Mesendoderm (in vitro differentiated cells): Measurements from ENCODE around the gene HARBI1.

Source experiments
- DNase-seq: peaks from one replicate; pipeline ENCODE4 v3.0.0; 2013
- H2AK5ac ChIP-seq: 2 replicates; pipeline ENCODE4 v1.6.1; 2013; ENCODE audit warnings: low read length, inconsistent platforms
- H2BK120ac ChIP-seq: 2 replicates; pipeline ENCODE4 v1.6.1; 2013; ENCODE audit warnings: low read depth, mild to moderate bottlenecking, low read length, moderate library complexity, mixed read lengths
- H2BK15ac ChIP-seq: replicated peaks from 2 replicates; pipeline ENCODE4 v1.6.1; 2013; ENCODE audit warnings: low read depth, mild to moderate bottlenecking, moderate library complexity
- H2BK5ac ChIP-seq: 2 replicates; pipeline ENCODE4 v1.6.1; 2013; ENCODE audit warnings: low read length, inconsistent platforms
- H3K18ac ChIP-seq: 2 replicates; pipeline ENCODE4 v1.6.1; 2013; ENCODE audit warnings: mild to moderate bottlenecking, low read length, mixed read lengths
- H3K23ac ChIP-seq: one replicate; pipeline ENCODE4 v1.6.1; 2013; ENCODE audit warnings: low read length
- H3K27ac ChIP-seq: 2 replicates; pipeline ENCODE4 v1.5.1; 2013; ENCODE audit warnings: low read depth, mild to moderate bottlenecking, inconsistent platforms, low read length, moderate library complexity
- H3K27me3 ChIP-seq: 2 replicates; pipeline ENCODE4 v1.6.1; 2013; ENCODE audit warnings: low read length, control low read depth, mild to moderate bottlenecking, inconsistent platforms; ENCODE audit not compliant: insufficient read depth, poor library complexity
- H3K36me3 ChIP-seq: 2 replicates; pipeline ENCODE4 v1.6.1; 2013; ENCODE audit warnings: low read length, inconsistent platforms; ENCODE audit not compliant: control insufficient read depth, insufficient read depth
- H3K4ac ChIP-seq: one replicate; pipeline ENCODE4 v1.6.1; 2013; ENCODE audit warnings: low read depth, mild to moderate bottlenecking, low read length, moderate library complexity
- H3K4me1 ChIP-seq: 2 replicates; pipeline ENCODE4 v1.6.1; 2013; ENCODE audit warnings: low read depth, low read length, inconsistent platforms; ENCODE audit not compliant: control insufficient read depth
- H3K4me2 ChIP-seq: 2 replicates; pipeline ENCODE4 v1.6.1; 2013; ENCODE audit warnings: low read length
- H3K4me3 ChIP-seq: 2 replicates; pipeline ENCODE4 v1.5.1; 2013; ENCODE audit warnings: mild to moderate bottlenecking, low read length
- H3K56ac ChIP-seq: one replicate; pipeline ENCODE4 v1.6.1; 2013; ENCODE audit warnings: low read length
- H3K79me1 ChIP-seq: 2 replicates; pipeline ENCODE4 v1.6.1; 2013; ENCODE audit warnings: low read length, inconsistent platforms
- H3K79me2 ChIP-seq: 2 replicates; pipeline ENCODE4 v1.6.1; 2013; ENCODE audit warnings: mild to moderate bottlenecking, low read length; ENCODE audit not compliant: control insufficient read depth, insufficient read depth
- H3K9ac ChIP-seq: 2 replicates; pipeline ENCODE4 v1.6.1; 2013; ENCODE audit warnings: low read length, inconsistent platforms
- H4K5ac ChIP-seq: one replicate; pipeline ENCODE4 v1.6.1; 2013; ENCODE audit warnings: low read length
- H4K8ac ChIP-seq: one replicate; pipeline ENCODE4 v1.6.1; 2013; ENCODE audit warnings: low read depth, mild to moderate bottlenecking, control low read depth, low read length, moderate library complexity
- whole genome bisulfite sequencing: extraction: QIAGEN DNeasy Blood & Tissue Kit; methylation state at CpG from one replicate; pipeline ENCODE4 v1.1.7; 2013; ENCODE audit warnings: low lambda C conversion rate, missing lambda C conversion rate; ENCODE audit not compliant: insufficient coverage; ENCODE audit errors: extremely low coverage; 5-methylcytosine and 5-hydroxymethylcytosine counted together

Gene HARBI1

GRCh38 chr11:46564459-46564858 lies 52.6 kb downstream of the HARBI1 start:
- Histone ChIP-seq H3K4me2 (no peak overlapping the region), H2BK5ac (no peak overlapping the region), H3K36me3 (no peaks in the 10 kb centered on the region), H3K4me3 (no peak overlapping the region), H3K18ac (no peak overlapping the region), H4K8ac (no peak overlapping the region), H2BK15ac (no peak overlapping the region), H3K27ac (no peak overlapping the region), H2AK5ac (no peak overlapping the region), H3K9ac (no peak overlapping the region), H3K79me2 (peaks cover 15% of the 10 kb centered on the region), H3K23ac (no peak overlapping the region), H3K56ac (no peak overlapping the region), H3K79me1 (peaks cover 8% of the 10 kb centered on the region), H3K4me1 (no peaks in the 10 kb centered on the region), H3K4ac (no peak overlapping the region), H4K5ac (no peak overlapping the region), H2BK120ac (no peak overlapping the region), H3K27me3 (no peaks in the 10 kb centered on the region)
- DNase-seq: no peak
- no CpG with 5 or more reads among the region's 1 CpG for WGBS

GRCh38 chr11:46562527-46562926 lies 54.5 kb downstream of the HARBI1 start:
- peaks cover 4% of the 10 kb centered on the region for H3K4me1 ChIP-seq

GRCh38 chr11:46560300-46560991 lies 56.6 kb downstream of the HARBI1 start:
- Histone ChIP-seq H3K36me3 (no peaks in the 10 kb centered on the region), H3K4ac (no peak overlapping the region), H3K79me2 (peaks cover 16% of the 10 kb centered on the region), H2AK5ac (no peak overlapping the region), H3K56ac (no peak overlapping the region), H3K79me1 (peaks cover 11% of the 10 kb centered on the region), H2BK120ac (no peak overlapping the region), H3K4me3 (no peak overlapping the region), H3K9ac (no peak overlapping the region), H3K27me3 (no peaks in the 10 kb centered on the region), H3K4me1 (peaks cover 4% of the 10 kb centered on the region), H3K18ac (no peak overlapping the region), H3K27ac (no peak overlapping the region), H4K8ac (no peak overlapping the region), H2BK5ac (no peak overlapping the region), H3K4me2 (no peak overlapping the region), H2BK15ac (no peak overlapping the region), H3K23ac (no peak overlapping the region), H4K5ac (no peak overlapping the region)
- no peak for DNase-seq
- WGBS: no CpG with 5 or more reads among the region's 6 CpGs

More at GRCh38 chr11:46562527-46562926, 54.5 kb downstream of the HARBI1 start:
- Histone ChIP-seq H2BK15ac (no peak overlapping the region), H4K5ac (no peak overlapping the region), H4K8ac (no peak overlapping the region), H2AK5ac (no peak overlapping the region), H3K4me3 (no peak overlapping the region), H3K18ac (no peak overlapping the region), H3K23ac (no peak overlapping the region), H3K79me2 (peaks cover 19% of the 10 kb centered on the region), H2BK5ac (no peak overlapping the region), H3K79me1 (peaks cover 11% of the 10 kb centered on the region), H2BK120ac (no peak overlapping the region), H3K36me3 (no peaks in the 10 kb centered on the region), H3K56ac (no peak overlapping the region), H3K27ac (no peak overlapping the region), H3K27me3 (no peaks in the 10 kb centered on the region), H3K4me2 (no peak overlapping the region), H3K4ac (no peak overlapping the region), H3K9ac (no peak overlapping the region)
- no CpG with 5 or more reads among the region's 5 CpGs for WGBS
- no peak for DNase-seq

- peaks cover 14% of the 10 kb centered on the region for H3K79me2 ChIP-seq
- DNase-seq: no peak
- no peak overlapping the region for H2BK5ac ChIP-seq
- no CpG with 5 or more reads among the region's 1 CpG for WGBS
- no peak overlapping the region for H3K4ac ChIP-seq
- H3K4me3 ChIP-seq: no peak overlapping the region
- H2AK5ac ChIP-seq: no peak overlapping the region
- no peak overlapping the region for H4K8ac ChIP-seq
- H3K4me2 ChIP-seq: no peak overlapping the region
- H3K56ac ChIP-seq: no peak overlapping the region
- no peaks in the 10 kb centered on the region for H3K27me3 ChIP-seq
- no peak overlapping the region for H3K23ac ChIP-seq
- H3K9ac ChIP-seq: no peak overlapping the region
- no peak overlapping the region for H4K5ac ChIP-seq
- no peak overlapping the region for H3K18ac ChIP-seq
- H2BK15ac ChIP-seq: no peak overlapping the region
- H3K36me3 ChIP-seq: no peaks in the 10 kb centered on the region
- H3K27ac ChIP-seq: no peak overlapping the region
- no peak overlapping the region for H2BK120ac ChIP-seq
- H3K79me1 ChIP-seq: peaks cover 11% of the 10 kb centered on the region
- peaks cover 8% of the 10 kb centered on the region for H3K4me1 ChIP-seq
Observed at GRCh38 chr11:46559815-46560214, 57.2 kb downstream of the HARBI1 start.

GRCh38 chr11:46557684-46558151 lies 59.3 kb downstream of the HARBI1 start:
- Histone ChIP-seq H3K27me3 (no peaks in the 10 kb centered on the region), H3K56ac (peak overlapping the region; percentile 46), H3K4me3 (no peak overlapping the region), H3K36me3 (no peaks in the 10 kb centered on the region), H3K9ac (no peak overlapping the region), H3K27ac (no peak overlapping the region), H2BK15ac (no peak overlapping the region), H3K4ac (no peak overlapping the region), H2BK5ac (no peak overlapping the region), H2BK120ac (no peak overlapping the region), H3K4me1 (peaks cover 11% of the 10 kb centered on the region), H3K79me2 (peaks cover 10% of the 10 kb centered on the region), H2AK5ac (no peak overlapping the region), H3K79me1 (peaks cover 9% of the 10 kb centered on the region), H3K4me2 (no peak overlapping the region), H4K5ac (no peak overlapping the region), H4K8ac (no peak overlapping the region), H3K23ac (no peak overlapping the region), H3K18ac (no peak overlapping the region)
- no peak for DNase-seq
- no CpG with 5 or more reads among the region's 7 CpGs for WGBS
